Measurements from ENCODE around the gene COPS8. TPM values are rescaled to one million over a fixed set of nuclear protein-coding genes. Genes with fewer than 3 reads are reported as not detected.

The COPS8 gene
- total and polyA plus RNA-seq, 3 donors from 2014 or later, result 104 to 117 (median 108) TPM

- WGBS, 2 donors, result 82 to 83% methylated on average over 8 of the region's 8 CpGs
- Histone ChIP-seq H3K9me3 (no peaks in the 10 kb centered on the region), H3K36me3 (ENCODE audit: low read depth, missing control alignments) (no peaks in the 10 kb centered on the region), H3K4me3 (no peak overlapping the region), H3K4me1 (peaks cover 10% of the 10 kb centered on the region), H3K27ac (no peak overlapping the region), H3K27me3 (no peaks in the 10 kb centered on the region)
- TF ChIP-seq POLR2A (IDR thresholded peaks at IDR 0.05) (no peak), CTCF (IDR thresholded peaks at IDR 0.05) (no peak)
- intact Hi-C loops (cut with DNase I; ENCODE audit: low total_unique reads), result no loop called here
- DNase-seq, result no peak
Observed at GRCh38 chr2:237130562-237131421, 45.1 kb downstream of the COPS8 start.

DNA sequence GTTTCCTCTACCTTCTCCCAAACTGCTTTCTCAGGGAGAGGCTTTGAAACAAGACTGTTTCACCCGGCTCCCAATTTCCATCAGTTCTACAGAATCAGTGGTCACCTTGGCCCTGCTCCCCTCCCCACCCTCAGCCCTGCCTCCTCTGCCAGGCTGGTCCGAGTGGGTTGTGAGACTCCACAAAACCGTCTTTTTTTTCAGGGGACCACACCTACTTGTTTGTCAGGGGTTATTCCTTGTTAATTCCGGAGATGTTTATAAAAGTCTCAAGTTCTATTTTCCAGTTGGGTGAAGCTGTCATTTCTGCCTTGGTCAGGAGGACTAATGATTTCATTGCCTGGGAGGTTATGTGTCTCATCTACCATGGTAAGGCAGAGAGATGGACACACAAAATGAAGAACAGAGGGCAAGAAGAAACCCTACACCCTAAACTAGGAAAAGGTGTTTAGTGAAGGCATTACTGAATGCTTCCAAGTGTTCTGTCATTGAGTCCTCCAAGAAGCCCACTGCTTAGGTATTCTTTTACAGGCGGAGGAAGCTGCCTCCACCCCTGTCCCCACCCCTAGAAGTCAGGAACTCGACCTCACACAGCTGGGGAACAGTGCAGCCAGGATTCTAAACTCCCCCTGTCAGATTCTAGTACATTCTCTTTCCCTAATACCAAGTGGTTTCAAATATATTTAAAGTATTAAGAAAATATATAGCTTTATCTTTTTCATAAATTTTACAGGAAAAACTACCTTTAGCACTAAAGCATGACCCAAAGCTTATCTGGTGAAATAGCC, 46.3 kb downstream of the COPS8 start:
- H3K27me3 ChIP-seq, result no peaks in the 10 kb centered on the region
- H3K36me3 ChIP-seq (ENCODE audit: low read depth, missing control alignments), result no peaks in the 10 kb centered on the region
- TF ChIP-seq CTCF (IDR thresholded peaks at IDR 0.05) (no peak), POLR2A (IDR thresholded peaks at IDR 0.05) (no peak)
- no peak overlapping the region for H3K27ac ChIP-seq
- H3K4me1 ChIP-seq, result peaks cover 10% of the 10 kb centered on the region
- WGBS, 2 donors, result 38 to 62% methylated on average over 6 of the region's 6 CpGs
- intact Hi-C loops (cut with DNase I; ENCODE audit: low total_unique reads), result no loop called here
- no peak for DNase-seq
- no peaks in the 10 kb centered on the region for H3K9me3 ChIP-seq
- H3K4me3 ChIP-seq, result no peak overlapping the region

DNA sequence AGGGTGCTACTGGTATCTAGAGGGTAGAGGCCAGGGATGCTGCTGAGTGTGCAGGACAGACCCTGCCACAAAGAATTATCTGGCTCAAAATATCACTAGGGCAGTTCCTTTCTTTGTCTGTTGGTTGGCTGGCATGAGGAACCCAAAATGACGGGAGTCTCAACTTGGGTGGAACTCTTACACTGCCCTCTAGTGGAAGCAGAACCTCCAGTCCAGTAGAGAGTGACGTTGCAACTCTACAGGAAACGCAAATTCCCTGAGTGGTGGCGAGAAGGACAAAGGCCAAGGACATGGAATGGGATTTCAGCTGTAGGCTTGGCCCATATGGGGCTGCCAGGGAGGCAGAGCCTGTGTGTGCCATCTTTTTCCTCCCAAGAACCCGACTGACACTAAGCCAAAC, 47.1 kb downstream of the COPS8 start:
- intact Hi-C loops (cut with DNase I; ENCODE audit: low total_unique reads), result no loop called here
- no peak for DNase-seq
- Histone ChIP-seq H3K27ac (no peak overlapping the region), H3K27me3 (no peaks in the 10 kb centered on the region), H3K4me1 (peaks cover 9% of the 10 kb centered on the region), H3K4me3 (no peak overlapping the region), H3K9me3 (no peaks in the 10 kb centered on the region), H3K36me3 (ENCODE audit: low read depth, missing control alignments) (no peaks in the 10 kb centered on the region)
- WGBS, 2 donors, result 68 to 78% methylated on average over 2 to 5 of the region's 5 CpGs
- TF ChIP-seq POLR2A (IDR thresholded peaks at IDR 0.05), result no peak
- TF ChIP-seq CTCF (IDR thresholded peaks at IDR 0.05), result peak; percentile 11 to 24 (median 15)

DNA sequence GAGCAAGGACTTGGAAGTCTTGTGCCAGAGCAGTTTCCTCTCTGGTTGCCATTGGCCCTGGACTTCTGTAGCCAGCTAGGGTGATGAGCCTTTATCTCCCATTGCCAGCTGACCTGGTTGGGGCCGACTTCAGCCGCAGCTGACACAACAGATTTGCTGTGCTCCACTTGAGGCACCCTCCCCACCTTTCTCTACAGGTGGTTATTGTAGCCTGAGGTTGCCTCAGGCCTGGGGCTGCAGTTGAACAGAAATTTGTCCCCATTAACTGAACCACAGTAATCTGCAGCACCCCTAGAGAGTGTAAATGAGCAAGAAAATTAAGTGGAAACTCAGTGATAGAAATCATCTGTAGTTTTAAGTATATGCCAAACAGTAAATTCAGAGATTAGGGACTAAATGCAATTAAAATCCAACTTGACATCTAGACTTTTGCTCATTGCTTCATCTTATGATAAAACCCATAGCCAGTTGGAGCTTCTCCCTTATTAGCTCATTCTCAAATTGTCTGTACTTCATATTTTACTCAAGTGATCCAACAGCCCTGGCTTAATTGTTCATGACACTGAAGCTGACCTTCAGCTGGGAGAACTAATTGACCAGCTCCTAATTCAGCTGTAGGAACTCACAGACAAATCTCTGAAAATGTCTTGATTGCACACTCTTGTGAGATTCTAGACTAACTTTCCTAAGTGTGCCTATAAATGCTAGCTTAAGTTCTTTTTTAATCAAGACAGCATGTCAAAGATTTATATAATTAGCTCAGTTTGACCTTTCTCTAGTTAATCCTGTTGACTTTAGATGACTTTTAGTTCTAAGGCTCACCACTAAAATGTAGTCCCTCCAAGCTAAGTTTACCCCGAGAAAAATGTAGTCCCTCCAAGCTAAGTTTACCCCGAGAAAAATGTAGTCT, 48.9 kb downstream of the COPS8 start:
- no peak overlapping the region for H3K4me3 ChIP-seq
- H3K4me1 ChIP-seq, result no peaks in the 10 kb centered on the region
- no peak overlapping the region for H3K27ac ChIP-seq
- no peaks in the 10 kb centered on the region for H3K27me3 ChIP-seq
- intact Hi-C loops (cut with DNase I; ENCODE audit: low total_unique reads), result no loop called here
- DNase-seq, result no peak
- H3K9me3 ChIP-seq, result no peaks in the 10 kb centered on the region
- no peak for TF ChIP-seq CTCF (IDR thresholded peaks at IDR 0.05)
- TF ChIP-seq POLR2A (IDR thresholded peaks at IDR 0.05), result no peak
- WGBS, 2 donors, result 57 to 60% methylated on average over 4 of the region's 4 CpGs
- no peaks in the 10 kb centered on the region for H3K36me3 ChIP-seq (ENCODE audit: low read depth, missing control alignments)

All from testis (tissue), 3 donors.